ENCODE data around the gene PPM1H.

Gene PPM1H

GRCh38 chr12:62847709-62848108, 87.2 kb downstream of the PPM1H start:
- no peak for TF ChIP-seq EGR1 (IDR thresholded peaks at IDR 0.05)
- no peak for TF ChIP-seq FOXM1 (IDR thresholded peaks at IDR 0.05; ENCODE audit: borderline replicate concordance, low read depth)
- TF ChIP-seq RAD21 (IDR thresholded peaks at IDR 0.05; ENCODE audit: low read depth), result no peak
- TF ChIP-seq CREB1 (IDR thresholded peaks at IDR 0.05; ENCODE audit: low read depth), result no peak
- TF ChIP-seq CEBPB (IDR thresholded peaks at IDR 0.05), result no peak
- no peak for TF ChIP-seq NFIC (IDR thresholded peaks at IDR 0.05)
- TF ChIP-seq, protein P1, sequence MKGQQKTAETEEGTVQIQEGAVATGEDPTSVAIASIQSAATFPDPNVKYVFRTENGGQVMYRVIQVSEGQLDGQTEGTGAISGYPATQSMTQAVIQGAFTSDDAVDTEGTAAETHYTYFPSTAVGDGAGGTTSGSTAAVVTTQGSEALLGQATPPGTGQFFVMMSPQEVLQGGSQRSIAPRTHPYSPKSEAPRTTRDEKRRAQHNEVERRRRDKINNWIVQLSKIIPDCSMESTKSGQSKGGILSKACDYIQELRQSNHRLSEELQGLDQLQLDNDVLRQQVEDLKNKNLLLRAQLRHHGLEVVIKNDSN (IDR thresholded peaks at IDR 0.05), result no peak
- TF ChIP-seq ZBTB7A (IDR thresholded peaks at IDR 0.05; ENCODE audit: low read depth), result no peak
- TF ChIP-seq TAF1 (IDR thresholded peaks at IDR 0.05; ENCODE audit: low read depth), result no peak
- no peak for TF ChIP-seq EP300 (IDR thresholded peaks at IDR 0.05; ENCODE audit: borderline replicate concordance)
- no peak for TF ChIP-seq TCF12 (IDR thresholded peaks at IDR 0.05; ENCODE audit: low read depth)
- TF ChIP-seq, protein P2, sequence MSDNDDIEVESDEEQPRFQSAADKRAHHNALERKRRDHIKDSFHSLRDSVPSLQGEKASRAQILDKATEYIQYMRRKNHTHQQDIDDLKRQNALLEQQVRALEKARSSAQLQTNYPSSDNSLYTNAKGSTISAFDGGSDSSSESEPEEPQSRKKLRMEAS (IDR thresholded peaks at IDR 0.05), result no peak
- no peak for TF ChIP-seq REST (IDR thresholded peaks at IDR 0.05; ENCODE audit: low read depth)

DNA sequence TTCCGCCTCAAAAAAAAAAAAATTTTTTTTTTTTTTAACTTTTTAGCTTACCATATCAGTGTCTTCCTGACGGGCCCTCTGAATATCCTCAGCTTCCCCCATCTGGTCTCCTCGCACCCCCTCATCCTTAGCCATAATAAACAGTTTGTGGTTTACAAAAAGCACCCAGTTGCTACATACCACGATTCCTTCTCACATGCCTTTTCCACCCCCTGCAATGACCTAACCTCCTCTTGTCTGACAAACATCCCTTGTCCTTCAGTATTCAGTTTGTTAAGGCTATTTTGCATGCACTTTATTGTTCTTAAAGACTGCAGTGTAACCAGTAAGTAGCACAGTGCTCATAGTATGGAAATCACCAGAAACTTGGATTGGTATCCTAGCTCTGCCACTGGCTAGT, 88.5 kb downstream of the PPM1H start:
- no peak for TF ChIP-seq REST (IDR thresholded peaks at IDR 0.05; ENCODE audit: low read depth)
- no peak for TF ChIP-seq ZBTB7A (IDR thresholded peaks at IDR 0.05; ENCODE audit: low read depth)
- TF ChIP-seq, protein P2 (IDR thresholded peaks at IDR 0.05), result no peak
- no peak for TF ChIP-seq RAD21 (IDR thresholded peaks at IDR 0.05; ENCODE audit: low read depth)
- no peak for TF ChIP-seq FOXM1 (IDR thresholded peaks at IDR 0.05; ENCODE audit: borderline replicate concordance, low read depth)
- TF ChIP-seq EGR1 (IDR thresholded peaks at IDR 0.05), result no peak
- TF ChIP-seq TAF1 (IDR thresholded peaks at IDR 0.05; ENCODE audit: low read depth), result no peak

DNA sequence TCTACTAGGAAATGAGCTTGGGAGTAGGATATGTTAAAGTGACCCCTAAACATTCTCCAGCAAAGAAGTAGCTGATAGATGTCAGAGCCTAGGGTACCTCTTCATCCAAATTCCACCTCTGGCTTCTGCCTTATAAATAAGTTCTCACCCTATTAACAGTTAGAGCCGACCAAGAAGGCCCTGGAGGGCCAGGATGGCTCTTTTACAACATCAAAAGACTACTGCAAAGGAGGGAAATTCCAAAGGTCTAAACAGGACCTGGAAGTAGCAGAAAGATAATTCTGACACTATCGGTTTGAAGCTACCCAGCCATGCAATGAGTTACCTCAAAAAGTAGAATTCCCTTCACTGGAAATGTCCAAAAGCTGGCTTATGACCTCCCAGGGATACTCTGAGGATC, 90.0 kb downstream of the PPM1H start:
- no peak for TF ChIP-seq ZBTB7A (IDR thresholded peaks at IDR 0.05; ENCODE audit: low read depth)
- TF ChIP-seq, protein P1 (IDR thresholded peaks at IDR 0.05), result no peak
- TF ChIP-seq RAD21 (IDR thresholded peaks at IDR 0.05; ENCODE audit: low read depth), result no peak
- TF ChIP-seq EP300 (IDR thresholded peaks at IDR 0.05; ENCODE audit: borderline replicate concordance), result no peak
- TF ChIP-seq EGR1 (IDR thresholded peaks at IDR 0.05), result no peak
- no peak for TF ChIP-seq CREB1 (IDR thresholded peaks at IDR 0.05; ENCODE audit: low read depth)
- no peak for TF ChIP-seq TEAD4 (IDR thresholded peaks at IDR 0.05)
- TF ChIP-seq, protein P2 (IDR thresholded peaks at IDR 0.05), result no peak
- no peak for TF ChIP-seq YY1 (IDR thresholded peaks at IDR 0.05; ENCODE audit: low read depth)
- no peak for TF ChIP-seq REST (IDR thresholded peaks at IDR 0.05; ENCODE audit: low read depth)
- TF ChIP-seq TAF1 (IDR thresholded peaks at IDR 0.05; ENCODE audit: low read depth), result no peak
- no peak for TF ChIP-seq NFIC (IDR thresholded peaks at IDR 0.05)
- TF ChIP-seq FOXM1 (IDR thresholded peaks at IDR 0.05; ENCODE audit: borderline replicate concordance, low read depth), result no peak

- TF ChIP-seq EP300 (IDR thresholded peaks at IDR 0.05; ENCODE audit: borderline replicate concordance) (no peak), NFIC (IDR thresholded peaks at IDR 0.05) (no peak), CREB1 (IDR thresholded peaks at IDR 0.05; ENCODE audit: low read depth) (no peak), FOXM1 (IDR thresholded peaks at IDR 0.05; ENCODE audit: borderline replicate concordance, low read depth) (no peak), YY1 (IDR thresholded peaks at IDR 0.05; ENCODE audit: low read depth) (no peak), EGR1 (IDR thresholded peaks at IDR 0.05) (no peak), TCF12 (IDR thresholded peaks at IDR 0.05; ENCODE audit: low read depth) (no peak), TEAD4 (IDR thresholded peaks at IDR 0.05) (no peak), RAD21 (IDR thresholded peaks at IDR 0.05; ENCODE audit: low read depth) (no peak), ZBTB7A (IDR thresholded peaks at IDR 0.05; ENCODE audit: low read depth) (no peak), TAF1 (IDR thresholded peaks at IDR 0.05; ENCODE audit: low read depth) (no peak), REST (IDR thresholded peaks at IDR 0.05; ENCODE audit: low read depth) (no peak), CEBPB (IDR thresholded peaks at IDR 0.05) (no peak)
- TF ChIP-seq, protein P2 (IDR thresholded peaks at IDR 0.05), result no peak
- TF ChIP-seq, protein P1 (IDR thresholded peaks at IDR 0.05), result no peak
These were observed 91.2 kb downstream of the PPM1H start for GRCh38 chr12:62843716-62844115.

All from Ishikawa (cell line).